GM23338 (cell line): ENCODE results near the gene PCDHGA1.

Experiments used
- CREB1 ChIP-seq: fragments of 250-450 bp; sonication (Bioruptor Pico); IDR thresholded peaks from 2 replicates; pipeline ENCODE4 v1.5.0; 2020; ENCODE audit warnings: low read depth, mild to moderate bottlenecking, moderate library complexity
- CTCF ChIP-seq, 2 experiments: fragments of 200-600 bp in 1 of 2; sonication (generic) in 1 of 2; conservative IDR thresholded peaks; 2 replicates each; pipeline versions ENCODE4 v1.5.1 to v1.6.1; 2016 to 2017; ENCODE audit warnings: antibody characterized with exemption in 2 of 2, low read depth in 2 of 2, mild to moderate bottlenecking in 2 of 2, moderate library complexity in 1 of 2
- ETS1 ChIP-seq: IDR thresholded peaks from 2 replicates; pipeline ENCODE4 v1.6.1; 2016; ENCODE audit warnings: antibody characterized with exemption
- EZH2 ChIP-seq: fragments of 200-600 bp; sonication (generic); IDR thresholded peaks from one replicate; pipeline ENCODE4 v1.8.0; 2017; ENCODE audit warnings: antibody characterized with exemption, mild to moderate bottlenecking, low read depth; ENCODE audit not compliant: unreplicated experiment
- EZH2phosphoT487 ChIP-seq: fragments of 200-600 bp; sonication (generic); IDR thresholded peaks from one replicate; pipeline ENCODE4 v1.8.1; 2018; ENCODE audit warnings: antibody characterized with exemption; ENCODE audit not compliant: unreplicated experiment
- JUNB ChIP-seq: IDR thresholded peaks from one replicate; pipeline ENCODE4 v1.6.1; 2016; ENCODE audit warnings: antibody characterized with exemption; ENCODE audit not compliant: unreplicated experiment
- NANOG ChIP-seq: IDR thresholded peaks from 2 replicates; pipeline ENCODE4 v1.6.1; 2016; ENCODE audit warnings: antibody characterized with exemption, borderline replicate concordance
- POLR2AphosphoS5 ChIP-seq: IDR thresholded peaks from 2 replicates; pipeline ENCODE4 v1.6.1; 2016; ENCODE audit warnings: antibody characterized with exemption, low read depth
- REST ChIP-seq: IDR thresholded peaks from one replicate; pipeline ENCODE4 v1.6.1; 2018; ENCODE audit warnings: antibody characterized with exemption; ENCODE audit not compliant: unreplicated experiment
- STAT1 ChIP-seq: IDR thresholded peaks from one replicate; pipeline ENCODE4 v1.6.1; 2016; ENCODE audit warnings: antibody characterized with exemption; ENCODE audit not compliant: unreplicated experiment
- ZNF114 ChIP-seq: fragments of 250-450 bp; sonication (Bioruptor Pico); IDR thresholded peaks from 2 replicates; pipeline ENCODE4 v1.5.0; 2020; ENCODE audit warnings: mild to moderate bottlenecking, moderate library complexity
- ZNF331 ChIP-seq: fragments of 250-450 bp; sonication (Bioruptor Pico); IDR thresholded peaks from 2 replicates; pipeline ENCODE4 v1.5.0; 2020; ENCODE audit warnings: low read depth, mild to moderate bottlenecking, moderate library complexity
- ZNF462 ChIP-seq: fragments of 250-450 bp; sonication (Bioruptor Pico); IDR thresholded peaks from 2 replicates; pipeline ENCODE4 v1.5.0; 2020; ENCODE audit warnings: mild to moderate bottlenecking, moderate library complexity

DNA sequence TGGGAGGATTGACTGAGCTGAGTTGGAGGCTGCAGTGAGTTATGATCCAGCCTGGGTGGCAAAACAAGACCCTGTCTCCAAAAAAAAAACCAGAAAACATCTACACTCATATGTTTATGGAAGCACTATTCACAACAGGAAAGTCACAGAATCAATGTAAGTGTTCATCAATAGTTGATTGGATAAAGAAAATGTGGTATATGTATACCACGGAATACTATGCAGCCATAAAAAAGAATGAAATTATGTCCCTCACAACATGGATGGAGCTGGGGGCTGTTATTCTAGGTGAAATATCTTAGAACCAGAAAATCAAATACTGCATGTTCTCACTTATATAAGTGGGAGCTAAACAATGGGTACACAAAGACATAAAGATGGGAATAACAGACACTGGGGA, 23.7 kb upstream of the PCDHGA1 start:
- TF ChIP-seq CTCF (conservative IDR thresholded peaks at IDR 0.05; ENCODE audit: low read depth in 2 of 2) (no peak), POLR2AphosphoS5 (no peak), STAT1 (no peak), EZH2 (no peak), REST (no peak), EZH2phosphoT487 (no peak), CREB1 (CRISPR knock-in tag) (no peak), JUNB (no peak), ZNF462 (CRISPR knock-in tag) (no peak), ZNF114 (CRISPR knock-in tag) (no peak), NANOG (no peak), ETS1 (no peak), ZNF331 (CRISPR knock-in tag) (no peak)
